OCI-LY7 (cell line): ENCODE data around the gene MCM9.

ENCODE experiments used
- EZH2phosphoT487 ChIP-seq: fragments of 200-600 bp; sonication (generic); IDR thresholded peaks from 2 replicates; pipeline ENCODE4 v1.6.1; 2018; ENCODE audit warnings: low read depth, borderline replicate concordance, mild to moderate bottlenecking, mixed run types, antibody characterized with exemption, low read length, moderate library complexity, mixed read lengths
- TF ChIP-seq, protein P1 (sequence below): fragments of 200-600 bp; sonication (generic); conservative IDR thresholded peaks from 2 replicates; pipeline ENCODE4 v1.5.1; 2014; ENCODE audit warnings: mild to moderate bottlenecking, antibody characterized with exemption, low read length, moderate library complexity, mixed read lengths

DNA sequence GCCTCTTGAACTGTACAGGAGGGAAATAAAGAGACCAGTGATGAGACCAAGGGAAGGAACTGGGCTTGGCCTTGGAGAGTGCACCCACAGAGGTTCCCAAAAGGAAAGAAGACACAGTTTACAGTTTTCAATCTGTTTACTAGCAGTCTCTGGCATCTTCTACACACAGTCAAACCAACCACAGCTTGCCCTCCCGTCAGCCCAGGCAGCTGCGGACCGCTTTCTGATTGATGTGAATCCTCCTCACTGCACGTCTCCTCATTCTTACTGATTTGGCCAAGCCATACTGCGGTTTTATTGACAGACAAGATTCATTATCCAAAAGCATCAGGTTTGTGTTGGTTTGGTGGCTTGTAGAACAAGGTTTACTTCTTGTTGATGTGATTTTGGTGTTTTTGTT is 145.5 kb downstream of the MCM9 start:
- TF ChIP-seq, protein P1, sequence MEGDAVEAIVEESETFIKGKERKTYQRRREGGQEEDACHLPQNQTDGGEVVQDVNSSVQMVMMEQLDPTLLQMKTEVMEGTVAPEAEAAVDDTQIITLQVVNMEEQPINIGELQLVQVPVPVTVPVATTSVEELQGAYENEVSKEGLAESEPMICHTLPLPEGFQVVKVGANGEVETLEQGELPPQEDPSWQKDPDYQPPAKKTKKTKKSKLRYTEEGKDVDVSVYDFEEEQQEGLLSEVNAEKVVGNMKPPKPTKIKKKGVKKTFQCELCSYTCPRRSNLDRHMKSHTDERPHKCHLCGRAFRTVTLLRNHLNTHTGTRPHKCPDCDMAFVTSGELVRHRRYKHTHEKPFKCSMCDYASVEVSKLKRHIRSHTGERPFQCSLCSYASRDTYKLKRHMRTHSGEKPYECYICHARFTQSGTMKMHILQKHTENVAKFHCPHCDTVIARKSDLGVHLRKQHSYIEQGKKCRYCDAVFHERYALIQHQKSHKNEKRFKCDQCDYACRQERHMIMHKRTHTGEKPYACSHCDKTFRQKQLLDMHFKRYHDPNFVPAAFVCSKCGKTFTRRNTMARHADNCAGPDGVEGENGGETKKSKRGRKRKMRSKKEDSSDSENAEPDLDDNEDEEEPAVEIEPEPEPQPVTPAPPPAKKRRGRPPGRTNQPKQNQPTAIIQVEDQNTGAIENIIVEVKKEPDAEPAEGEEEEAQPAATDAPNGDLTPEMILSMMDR: no peak
- TF ChIP-seq EZH2phosphoT487: no peak
